IMR-90 (cell line): ENCODE data around the gene NREP. TPM values are rescaled to one million over a fixed set of nuclear protein-coding genes. Genes with fewer than 3 reads are reported as not detected.

Experiments used
- ATAC-seq: fragments of 200-7000 bp; cut with Tn5 transposase; 2 replicates; pipeline ENCODE4 v1.9.1; 2020; ENCODE audit warnings: low read depth, mild to moderate bottlenecking, moderate library complexity
- BruUV-seq: library from RNA; stranded (reverse); fragments of 400-500 nt; replicated peaks from 2 replicates; lab custom pipeline; 2021; lab: Mats Ljungman, UMichigan
- CTCF ChIA-PET: fragments of 300-600 bp; formaldehyde crosslinking; extraction: SDS; loops from one replicate; lab custom pipeline; 2021; ENCODE audit warnings: antibody characterized with exemption; lab: Yijun Ruan, JAX
- POLR2A ChIA-PET: fragments of 300-600 bp; sonication (Branson Sonifier 250); formaldehyde crosslinking; loops from one replicate; lab custom pipeline; 2022; ENCODE audit warnings: antibody characterized with exemption; ENCODE audit not compliant: unreplicated experiment; lab: Charles Lee
- DNase-seq: peaks from one replicate; pipeline ENCODE4 v3.0.0; 2013
- H2AFZ ChIP-seq: replicated peaks from 2 replicates; pipeline ENCODE3; 2013; ENCODE audit warnings: low read length, mild to moderate bottlenecking; ENCODE audit not compliant: poor library complexity
- H2AK5ac ChIP-seq: 2 replicates; pipeline ENCODE4 v1.6.1; 2013; ENCODE audit warnings: low read depth, low read length, inconsistent platforms
- H2AK9ac ChIP-seq: replicated peaks from 2 replicates; pipeline ENCODE3; 2013; ENCODE audit warnings: mild to moderate bottlenecking, low read depth, low read length, moderate library complexity; ENCODE audit not compliant: poor library complexity
- H2BK120ac ChIP-seq: 2 replicates; pipeline ENCODE4 v1.6.1; 2013; ENCODE audit warnings: low read depth, low read length, inconsistent platforms
- H2BK15ac ChIP-seq: 3 replicates; pipeline ENCODE4 v1.6.1; 2013; ENCODE audit warnings: low read depth, low read length, inconsistent platforms
- H2BK20ac ChIP-seq: 2 replicates; pipeline ENCODE4 v1.6.1; 2013; ENCODE audit warnings: low read depth, mild to moderate bottlenecking, inconsistent platforms, low read length, moderate library complexity
- H2BK5ac ChIP-seq: 2 replicates; pipeline ENCODE4 v1.6.1; 2013; ENCODE audit warnings: mild to moderate bottlenecking, low read depth, low read length, inconsistent platforms; ENCODE audit not compliant: poor library complexity, severe bottlenecking
- H3K14ac ChIP-seq: replicated peaks from 2 replicates; pipeline ENCODE4 v1.6.1; 2013; ENCODE audit warnings: low read depth, low read length, inconsistent platforms
- H3K18ac ChIP-seq: 2 replicates; pipeline ENCODE4 v1.6.1; 2013; ENCODE audit warnings: low read depth, low read length, control low read depth
- H3K23ac ChIP-seq: 2 replicates; pipeline ENCODE4 v1.6.1; 2013; ENCODE audit warnings: low read depth, low read length, inconsistent platforms
- H3K27ac ChIP-seq: 2 replicates; pipeline ENCODE4 v1.5.1; 2013; ENCODE audit warnings: mild to moderate bottlenecking, control low read depth, low read length; ENCODE audit not compliant: insufficient read depth
- H3K27me3 ChIP-seq: 2 replicates; pipeline ENCODE4 v1.6.1; 2013; ENCODE audit warnings: low read length; ENCODE audit not compliant: control insufficient read depth, insufficient read depth
- H3K36me3 ChIP-seq: 2 replicates; pipeline ENCODE4 v1.6.1; 2013; ENCODE audit warnings: low read length, mixed read lengths; ENCODE audit not compliant: control insufficient read depth, insufficient read depth
- H3K4ac ChIP-seq: 2 replicates; pipeline ENCODE4 v1.6.1; 2013; ENCODE audit warnings: low read depth, low read length, inconsistent platforms
- H3K4me1 ChIP-seq: 2 replicates; pipeline ENCODE4 v1.6.1; 2013; ENCODE audit warnings: low read length, mixed read lengths; ENCODE audit not compliant: control insufficient read depth, insufficient read depth
- H3K4me2 ChIP-seq: 2 replicates; pipeline ENCODE4 v1.6.1; 2013; ENCODE audit warnings: low read depth, mild to moderate bottlenecking, control low read depth, low read length, moderate library complexity
- H3K4me3 ChIP-seq: 2 replicates; pipeline ENCODE4 v1.5.1; 2013; ENCODE audit warnings: low read depth, mild to moderate bottlenecking, control low read depth, low read length, moderate library complexity; ENCODE audit not compliant: insufficient read depth
- H3K56ac ChIP-seq: 2 replicates; pipeline ENCODE4 v1.6.1; 2013; ENCODE audit warnings: low read length, inconsistent platforms; ENCODE audit not compliant: insufficient read depth; ENCODE audit errors: extremely low read depth
- H3K79me1 ChIP-seq, 2 experiments: 2 replicates each; pipeline ENCODE4 v1.6.1; 2013; ENCODE audit warnings: low read length in 2 of 2, inconsistent platforms in 1 of 2, low read depth in 1 of 2
- H3K9ac ChIP-seq: 2 replicates; pipeline ENCODE4 v1.6.1; 2013; ENCODE audit warnings: low read depth, low read length, control low read depth
- H3K9me1 ChIP-seq: 2 replicates; pipeline ENCODE4 v1.6.1; 2013; ENCODE audit warnings: low read length, inconsistent platforms; ENCODE audit not compliant: insufficient read depth
- H3K9me3 ChIP-seq: 2 replicates; pipeline ENCODE4 v1.6.1; 2013; ENCODE audit warnings: low read length; ENCODE audit not compliant: control insufficient read depth, insufficient read depth
- H4K20me1 ChIP-seq: 2 replicates; pipeline ENCODE4 v1.6.1; 2013; ENCODE audit warnings: low read length, inconsistent platforms; ENCODE audit not compliant: insufficient read depth
- H4K5ac ChIP-seq: 2 replicates; pipeline ENCODE4 v1.6.1; 2013; ENCODE audit warnings: mild to moderate bottlenecking, low read depth, low read length, control low read depth
- H4K8ac ChIP-seq, 2 experiments: 2 replicates each; pipeline ENCODE4 v1.6.1; 2013; ENCODE audit warnings: low read depth in 2 of 2, low read length in 2 of 2, control low read depth in 1 of 2, inconsistent platforms in 1 of 2
- H4K91ac ChIP-seq: 2 replicates; pipeline ENCODE4 v1.6.1; 2013; ENCODE audit warnings: low read depth, low read length, inconsistent platforms; ENCODE audit not compliant: insufficient read depth
- CEBPB ChIP-seq: IDR thresholded peaks from 2 replicates; pipeline ENCODE4 v1.6.1; 2012; ENCODE audit warnings: low read depth, low read length, improper control_type of control experiment
- CHD1 ChIP-seq: IDR thresholded peaks from 2 replicates; pipeline ENCODE4 v1.6.1; 2012; ENCODE audit warnings: low read depth, low read length, improper control_type of control experiment
- CTCF ChIP-seq: conservative IDR thresholded peaks from 2 replicates; pipeline ENCODE4 v1.5.1; 2012; ENCODE audit warnings: mild to moderate bottlenecking, low read depth, low read length, improper control_type of control experiment
- FOS ChIP-seq: fragments of 150-350 bp; IDR thresholded peaks from 2 replicates; pipeline ENCODE4 v1.6.1; 2016; ENCODE audit warnings: low read depth, low read length
- MAFK ChIP-seq: IDR thresholded peaks from 2 replicates; pipeline ENCODE4 v1.6.1; 2012; ENCODE audit warnings: low read depth, low read length, improper control_type of control experiment
- MAZ ChIP-seq: IDR thresholded peaks from 2 replicates; pipeline ENCODE4 v1.6.1; 2012; ENCODE audit warnings: low read depth, mild to moderate bottlenecking, low read length, improper control_type of control experiment, moderate library complexity, borderline replicate concordance
- POLR2A ChIP-seq: IDR thresholded peaks from 2 replicates; pipeline ENCODE4 v1.6.1; 2012; ENCODE audit warnings: mild to moderate bottlenecking, low read depth, low read length
- RFX5 ChIP-seq: IDR thresholded peaks from 2 replicates; pipeline ENCODE4 v1.8.0; 2012; ENCODE audit warnings: low read depth, mild to moderate bottlenecking, low read length, moderate library complexity
- SMC3 ChIP-seq: fragments of 150-350 bp; IDR thresholded peaks from 2 replicates; pipeline ENCODE4 v1.6.1; 2016; ENCODE audit warnings: low read depth, mild to moderate bottlenecking, antibody characterized with exemption, low read length, moderate library complexity
- WGBS, 2 experiments: methylation state at CpG; one replicate each; pipeline versions ENCODE4 v1.1.5 to v1.1.7; 2013; ENCODE audit warnings: missing lambda C conversion rate in 2 of 2; ENCODE audit not compliant: insufficient read length in 1 of 2; ENCODE audit errors: extremely low coverage in 2 of 2; 5-methylcytosine and 5-hydroxymethylcytosine counted together
- dilution Hi-C: fragments of 300-500 bp; cut with HindIII; formaldehyde crosslinking; loops from one replicate; pipeline ENCODE4 v1.14.3; 2018; ENCODE audit warnings: low sequenced_read_pairs; ENCODE audit not compliant: unreplicated experiment
- in situ Hi-C: fragments of 300-500 bp; cut with MboI; formaldehyde crosslinking; loops from 3 replicates; pipeline ENCODE4 v1.14.3; 2019; ENCODE audit warnings: low sequenced_read_pairs, inconsistent platforms, mixed read lengths
- intact Hi-C: fragments of 100-400 bp; cut with micrococcal nuclease; formaldehyde crosslinking; loops from 2 replicates; pipeline ENCODE4 v1.10.0; 2022
- polyA plus RNA-seq, 3 experiments: library from polyadenylated mRNA; depleted of rRNA; stranded (reverse); fragments of >200 nt; gene quantifications; 2 replicates each; pipeline ENCODE4 v1.2.3, GENCODE V29; 2012; ENCODE audit warnings: low replicate concordance in 1 of 3
- total RNA-seq: library from RNA; depleted of rRNA; stranded (reverse); fragments of >200 nt; gene quantifications from 2 replicates; pipeline ENCODE4 v1.2.3, GENCODE V29; 2012

NREP gene
- total and polyA plus RNA-seq, 2 of the 4 experiments (the other 2 are of a cell fraction) = 178 to 277 TPM

GRCh38 chr5:111769541-111769940 lies 12.5 kb upstream of the NREP start:
- DNase-seq (no peak), ATAC-seq (no peak)
- H2AFZ ChIP-seq = no peak overlapping the region
- no peaks in the 10 kb centered on the region for H3K27me3 ChIP-seq
- intact Hi-C loops (no loop called here), dilution Hi-C loops (no loop called here), in situ Hi-C loops (loop anchor here (10.0 kb wide), 1 partner anchor 375 kb away; no protein-coding TSS in a partner anchor)
- no peak overlapping the region for H3K4ac ChIP-seq
- peaks cover 5% of the 10 kb centered on the region for H3K4me1 ChIP-seq
- no peak overlapping the region for H3K9ac ChIP-seq
- H3K4me2 ChIP-seq = no peak overlapping the region
- no peak overlapping the region for H2BK120ac ChIP-seq
- H4K91ac ChIP-seq = no peak overlapping the region
- POLR2A ChIA-PET = no interaction called here
- no peaks in the 10 kb centered on the region for H3K79me1 ChIP-seq
- no peak overlapping the region for H4K8ac ChIP-seq
- no peak for TF ChIP-seq SMC3
- no peak for TF ChIP-seq CTCF
- no peak for TF ChIP-seq MAFK
- no peak for TF ChIP-seq CHD1
- no peak for TF ChIP-seq POLR2A
- TF ChIP-seq FOS = no peak
- no peak for TF ChIP-seq MAZ
- no peak for TF ChIP-seq CEBPB
- TF ChIP-seq RFX5 = no peak
- CTCF ChIA-PET = no interaction called here
- H2BK20ac ChIP-seq = no peak overlapping the region
- no peak overlapping the region for H3K23ac ChIP-seq
- no peak overlapping the region for H2AK9ac ChIP-seq
- no CpG with 5 or more reads among the region's 4 CpGs for WGBS, 2 experiments
- no peak overlapping the region for H4K5ac ChIP-seq
- H3K18ac ChIP-seq = no peak overlapping the region
- no peak overlapping the region for H2BK5ac ChIP-seq
- H3K56ac ChIP-seq = no peak overlapping the region
- H2BK15ac ChIP-seq = no peak overlapping the region
- no peaks in the 10 kb centered on the region for H3K9me3 ChIP-seq
- no TSS peak for BruUV-seq
- H3K36me3 ChIP-seq = no peaks in the 10 kb centered on the region
- H3K4me3 ChIP-seq = no peak overlapping the region
- no peaks in the 10 kb centered on the region for H3K9me1 ChIP-seq
- no peak overlapping the region for H2AK5ac ChIP-seq
- no peak overlapping the region for H3K14ac ChIP-seq
- no peak overlapping the region for H3K27ac ChIP-seq
- no peaks in the 10 kb centered on the region for H4K20me1 ChIP-seq
